Hepatocyte (in vitro differentiated cells): ENCODE data around the gene GPATCH8. TPM values are rescaled to one million over a fixed set of nuclear protein-coding genes. Genes with fewer than 3 reads are reported as not detected.
"Not testable (repeated sequence)": the region's sequence is repeated elsewhere in the genome, so short reads cannot be mapped to it uniquely, and the experiment has no call there.

Source experiments
- DNase-seq: peaks from one replicate; pipeline ENCODE4 v3.0.0-alpha.2; 2016; ENCODE audit warnings: low spot score
- H2AFZ ChIP-seq: fragments of 200-600 bp; sonication (generic); 2 replicates; pipeline ENCODE4 v1.6.0; 2016; ENCODE audit warnings: antibody characterized with exemption, mild to moderate bottlenecking
- H3K27ac ChIP-seq: fragments of 200-600 bp; sonication (generic); 2 replicates; pipeline ENCODE4 v1.5.1; 2016; ENCODE audit warnings: mild to moderate bottlenecking
- H3K27me3 ChIP-seq: fragments of 200-600 bp; sonication (generic); 2 replicates; pipeline ENCODE4 v1.6.1; 2016
- H3K36me3 ChIP-seq: fragments of 200-600 bp; sonication (generic); replicated peaks from 2 replicates; pipeline ENCODE4 v1.5.1; 2016; ENCODE audit warnings: low read depth; ENCODE audit not compliant: insufficient read depth
- H3K4me1 ChIP-seq: fragments of 200-600 bp; sonication (generic); 2 replicates; pipeline ENCODE4 v1.5.1; 2016; ENCODE audit warnings: mild to moderate bottlenecking, moderate library complexity; ENCODE audit not compliant: insufficient read depth
- H3K4me2 ChIP-seq: fragments of 200-600 bp; sonication (generic); 2 replicates; pipeline ENCODE4 v1.6.0; 2016
- H3K4me3 ChIP-seq: fragments of 200-600 bp; sonication (generic); 2 replicates; pipeline ENCODE4 v1.5.1; 2016; ENCODE audit warnings: mild to moderate bottlenecking
- H3K79me2 ChIP-seq: fragments of 200-600 bp; sonication (generic); 2 replicates; pipeline ENCODE4 v1.6.0; 2017; ENCODE audit warnings: mild to moderate bottlenecking
- H3K9me2 ChIP-seq: fragments of 200-600 bp; sonication (generic); replicated peaks from 2 replicates; pipeline ENCODE4 v1.6.0; 2017; ENCODE audit warnings: mild to moderate bottlenecking; ENCODE audit not compliant: insufficient read depth
- H3K9me3 ChIP-seq: fragments of 200-600 bp; sonication (generic); 2 replicates; pipeline ENCODE4 v1.5.1; 2016; ENCODE audit warnings: low read depth, mild to moderate bottlenecking
- H4K20me1 ChIP-seq: fragments of 200-600 bp; sonication (generic); 2 replicates; pipeline ENCODE4 v1.6.0; 2016; ENCODE audit warnings: mild to moderate bottlenecking; ENCODE audit not compliant: insufficient read depth, poor library complexity, severe bottlenecking
- EZH2 ChIP-seq: fragments of 200-600 bp; sonication (generic); IDR thresholded peaks from 2 replicates; pipeline ENCODE4 v1.6.1; 2016; ENCODE audit warnings: antibody characterized with exemption, mild to moderate bottlenecking, borderline replicate concordance
- EZH2phosphoT487 ChIP-seq: fragments of 200-600 bp; sonication (generic); IDR thresholded peaks from one replicate; pipeline ENCODE4 v1.6.1; 2018; ENCODE audit warnings: antibody characterized with exemption, mild to moderate bottlenecking, low read depth, moderate library complexity; ENCODE audit not compliant: unreplicated experiment, severe bottlenecking
- WGBS: methylation state at CpG from one replicate; pipeline ENCODE4 v1.1.6; 2016; ENCODE audit warnings: low lambda C conversion rate; ENCODE audit errors: missing lambda C conversion rate; 5-methylcytosine and 5-hydroxymethylcytosine counted together
- polyA plus RNA-seq: library from polyadenylated mRNA; unstranded; fragments of >200 nt; fragmentation: Nextera tagmentation; extraction: Ambion mirVana; gene quantifications from 2 replicates; pipeline ENCODE4 v1.2.1, GENCODE V29; 2016
- total RNA-seq: library from RNA; depleted of rRNA; stranded (reverse); fragments of >200 nt; gene quantifications from 2 replicates; pipeline ENCODE4 v1.2.3, GENCODE V29; 2014
- TF ChIP-seq, protein P1 (sequence below): fragments of 200-600 bp; sonication (generic); IDR thresholded peaks from 2 replicates; pipeline ENCODE4 v1.5.1; 2016; ENCODE audit warnings: antibody characterized with exemption, mild to moderate bottlenecking; ENCODE audit not compliant: poor library complexity

Gene GPATCH8
- total and polyA plus RNA-seq, 2 experiments from 2014 or later: 30.0 to 42.1 TPM

DNA sequence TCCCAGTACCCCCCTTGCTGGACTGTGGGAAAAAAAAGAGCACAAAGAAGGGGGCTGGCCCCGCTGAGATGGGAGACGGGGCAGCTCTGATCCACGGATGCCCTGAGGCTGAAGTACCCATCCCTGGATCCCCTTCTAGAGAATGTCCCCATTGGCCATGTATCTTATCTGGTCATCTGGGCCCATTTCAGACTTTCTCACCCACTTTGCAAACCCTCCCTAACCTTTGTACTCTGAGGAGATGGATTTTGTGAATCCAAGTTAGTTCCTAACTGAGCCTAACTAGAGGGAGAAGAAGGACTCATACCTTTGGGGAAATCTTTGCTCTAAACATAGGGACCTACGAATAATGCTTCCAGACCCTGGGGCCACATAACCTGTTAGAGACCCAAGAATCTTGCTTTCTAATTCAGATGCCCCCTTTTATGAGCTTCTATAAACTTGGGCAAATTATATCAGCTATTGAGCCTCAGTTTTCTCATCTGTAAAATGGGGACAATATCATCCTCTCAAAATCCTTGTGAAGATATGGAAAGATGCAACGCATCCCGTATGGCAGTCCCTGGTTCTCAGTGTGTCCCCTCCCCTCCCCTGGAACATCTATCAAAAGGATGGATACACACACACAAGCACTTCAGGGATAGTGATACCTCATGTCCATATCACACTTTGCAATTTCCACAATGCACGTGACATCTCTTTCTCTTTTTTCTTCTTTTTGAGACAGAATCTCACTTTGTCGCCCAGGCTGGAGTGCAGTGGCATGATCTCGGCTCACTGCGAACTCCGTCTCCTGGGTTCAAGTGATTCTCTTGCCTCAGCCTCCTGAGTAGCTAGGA, 37.3 kb upstream of the GPATCH8 start:
- whole genome bisulfite sequencing: 92% methylated on average over 11 of the region's 11 CpGs
- H3K36me3 ChIP-seq: no peaks in the 10 kb centered on the region
- no peak overlapping the region for H2AFZ ChIP-seq
- no peaks in the 10 kb centered on the region for H3K9me2 ChIP-seq
- no peaks in the 10 kb centered on the region for H4K20me1 ChIP-seq
- TF ChIP-seq, protein P1, sequence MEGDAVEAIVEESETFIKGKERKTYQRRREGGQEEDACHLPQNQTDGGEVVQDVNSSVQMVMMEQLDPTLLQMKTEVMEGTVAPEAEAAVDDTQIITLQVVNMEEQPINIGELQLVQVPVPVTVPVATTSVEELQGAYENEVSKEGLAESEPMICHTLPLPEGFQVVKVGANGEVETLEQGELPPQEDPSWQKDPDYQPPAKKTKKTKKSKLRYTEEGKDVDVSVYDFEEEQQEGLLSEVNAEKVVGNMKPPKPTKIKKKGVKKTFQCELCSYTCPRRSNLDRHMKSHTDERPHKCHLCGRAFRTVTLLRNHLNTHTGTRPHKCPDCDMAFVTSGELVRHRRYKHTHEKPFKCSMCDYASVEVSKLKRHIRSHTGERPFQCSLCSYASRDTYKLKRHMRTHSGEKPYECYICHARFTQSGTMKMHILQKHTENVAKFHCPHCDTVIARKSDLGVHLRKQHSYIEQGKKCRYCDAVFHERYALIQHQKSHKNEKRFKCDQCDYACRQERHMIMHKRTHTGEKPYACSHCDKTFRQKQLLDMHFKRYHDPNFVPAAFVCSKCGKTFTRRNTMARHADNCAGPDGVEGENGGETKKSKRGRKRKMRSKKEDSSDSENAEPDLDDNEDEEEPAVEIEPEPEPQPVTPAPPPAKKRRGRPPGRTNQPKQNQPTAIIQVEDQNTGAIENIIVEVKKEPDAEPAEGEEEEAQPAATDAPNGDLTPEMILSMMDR: no peak
- no peak for TF ChIP-seq EZH2
- no peak for TF ChIP-seq EZH2phosphoT487
- no peaks in the 10 kb centered on the region for H3K79me2 ChIP-seq
- no peak overlapping the region for H3K4me2 ChIP-seq
- H3K4me3 ChIP-seq: no peak overlapping the region
- DNase-seq: no peak
- H3K9me3 ChIP-seq: no peaks in the 10 kb centered on the region
- no peaks in the 10 kb centered on the region for H3K27me3 ChIP-seq
- no peak overlapping the region for H3K27ac ChIP-seq
- peaks cover 62% of the 10 kb centered on the region for H3K4me1 ChIP-seq

DNA sequence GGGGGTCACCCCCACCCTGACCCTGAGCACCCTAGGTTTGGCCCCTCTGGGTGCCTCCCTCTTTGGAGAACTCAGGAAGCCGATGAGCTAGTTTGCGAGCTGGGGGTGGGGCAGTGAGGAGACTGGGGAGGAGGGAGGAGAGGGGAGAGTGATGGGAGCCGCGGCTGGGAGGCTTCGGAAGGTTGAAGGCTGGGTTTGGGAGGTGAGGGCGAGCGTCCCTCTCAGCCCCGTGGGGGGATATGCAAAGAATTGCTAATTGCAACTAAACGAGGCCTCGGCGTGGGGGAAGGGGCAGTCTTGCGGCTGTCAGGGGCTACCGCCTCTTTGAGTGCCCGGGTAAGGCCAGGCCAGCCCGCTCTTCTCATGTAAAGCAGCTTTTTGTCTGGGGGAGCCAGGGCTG, 36.5 kb upstream of the GPATCH8 start:
- no peak overlapping the region for H3K4me3 ChIP-seq
- no peak for DNase-seq
- WGBS: 29% methylated on average over 12 of the region's 15 CpGs
- no peaks in the 10 kb centered on the region for H3K9me2 ChIP-seq
- peaks cover 57% of the 10 kb centered on the region for H3K4me1 ChIP-seq
- H3K79me2 ChIP-seq: no peaks in the 10 kb centered on the region
- no peak overlapping the region for H3K27ac ChIP-seq
- no peak for TF ChIP-seq EZH2
- TF ChIP-seq, protein P1: no peak
- TF ChIP-seq EZH2phosphoT487: no peak
- H4K20me1 ChIP-seq: no peaks in the 10 kb centered on the region
- peak overlapping the region; percentile 33 for H2AFZ ChIP-seq
- no peaks in the 10 kb centered on the region for H3K9me3 ChIP-seq
- no peaks in the 10 kb centered on the region for H3K27me3 ChIP-seq
- H3K36me3 ChIP-seq: no peaks in the 10 kb centered on the region
- peak overlapping the region; percentile 35 for H3K4me2 ChIP-seq

DNA sequence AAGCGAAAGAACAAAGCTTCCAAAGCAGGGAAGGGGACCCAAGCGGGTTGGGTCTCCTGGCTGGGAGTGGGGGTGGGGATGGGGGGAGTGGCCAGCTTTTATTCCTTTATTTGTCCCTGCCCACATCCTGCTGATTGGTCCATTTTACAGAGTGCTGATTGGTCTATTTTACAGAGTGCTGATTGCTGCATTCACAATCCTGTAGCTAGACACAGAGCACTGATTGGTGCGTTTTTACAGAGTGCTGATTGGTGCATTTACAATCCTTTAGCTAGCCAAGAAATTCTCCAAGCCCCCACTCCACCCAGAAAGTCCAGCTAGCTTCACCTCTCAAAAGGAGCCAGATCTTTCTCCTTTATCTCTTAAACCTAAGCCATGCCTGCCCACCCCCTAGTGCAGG, 34.7 kb upstream of the GPATCH8 start:
- not testable (repeated sequence) for H3K27me3 ChIP-seq, H3K9me2 ChIP-seq, H2AFZ ChIP-seq, H4K20me1 ChIP-seq, H3K27ac ChIP-seq, H3K4me3 ChIP-seq, H3K36me3 ChIP-seq, DNase-seq, H3K79me2 ChIP-seq, H3K4me2 ChIP-seq, H3K9me3 ChIP-seq
- WGBS: 97% methylated on average over 3 of the region's 3 CpGs
- H3K4me1 ChIP-seq: peaks cover 40% of the 10 kb centered on the region

DNA sequence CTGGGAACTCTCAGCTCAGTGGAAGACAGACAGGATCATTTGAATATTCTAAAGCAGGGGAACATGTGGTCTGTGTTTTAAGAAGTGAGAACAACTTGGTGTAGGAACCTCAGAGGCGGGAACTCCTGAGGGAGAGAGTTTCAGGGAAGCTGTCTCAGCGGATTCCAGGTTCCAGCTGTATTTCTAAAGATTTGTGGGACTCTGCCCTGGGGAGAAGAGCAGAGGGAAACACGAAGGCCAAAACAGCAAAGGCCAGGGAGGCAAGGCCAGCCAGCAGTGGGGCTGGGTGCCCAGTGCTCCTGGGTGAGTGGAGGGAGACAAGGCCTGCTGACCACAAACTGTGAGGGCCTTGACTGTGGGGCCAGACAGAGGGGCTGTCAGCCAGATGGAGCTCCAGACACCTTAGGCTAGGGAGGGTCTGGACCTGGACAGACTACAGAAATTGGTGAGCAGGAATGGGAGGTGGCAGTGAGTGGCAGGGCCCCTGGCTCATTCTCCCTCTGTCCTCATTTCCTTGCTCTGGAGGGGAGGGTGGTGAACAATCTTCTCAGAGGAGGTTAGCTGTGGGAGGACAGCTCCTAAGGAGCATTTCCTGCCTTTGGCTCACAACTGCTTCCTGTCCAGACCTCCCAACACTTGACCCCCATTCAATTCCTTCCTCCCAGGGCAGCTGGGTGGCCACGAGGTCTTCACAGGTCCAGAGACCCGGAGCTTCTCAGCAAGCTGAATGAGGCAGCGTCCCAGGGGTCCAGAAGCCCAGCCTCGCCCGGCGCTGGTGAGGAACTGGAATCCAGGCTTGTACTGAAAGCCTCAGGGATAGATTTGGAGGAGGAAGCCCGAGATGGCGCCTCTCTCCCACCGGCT, 33.1 kb upstream of the GPATCH8 start:
- H3K4me2 ChIP-seq: peak overlapping the region; percentile 53
- H3K27ac ChIP-seq: peak overlapping the region; percentile 91
- H3K79me2 ChIP-seq: no peaks in the 10 kb centered on the region
- no peaks in the 10 kb centered on the region for H3K9me2 ChIP-seq
- H3K9me3 ChIP-seq: no peaks in the 10 kb centered on the region
- peak; percentile 43 for DNase-seq
- H3K4me3 ChIP-seq: no peak overlapping the region
- H4K20me1 ChIP-seq: no peaks in the 10 kb centered on the region
- peak overlapping the region; percentile 44 for H2AFZ ChIP-seq
- H3K4me1 ChIP-seq: peaks cover 24% of the 10 kb centered on the region
- WGBS: 62% methylated on average over 12 of the region's 12 CpGs
- TF ChIP-seq EZH2: no peak
- no peak for TF ChIP-seq EZH2phosphoT487
- TF ChIP-seq, protein P1: no peak
- H3K27me3 ChIP-seq: no peaks in the 10 kb centered on the region
- H3K36me3 ChIP-seq: no peaks in the 10 kb centered on the region
